HEK293T (cell line): ENCODE measurements around the gene MADD.

Experiments
- CTCF ChIA-PET: fragments of 350-600 bp; formaldehyde crosslinking; extraction: SDS; loops from one replicate; lab custom pipeline; 2021; ENCODE audit warnings: antibody characterized with exemption, inconsistent platforms; lab: Yijun Ruan, JAX
- POLR2A ChIA-PET: fragments of 350-600 bp; formaldehyde crosslinking; extraction: SDS; loops from one replicate; lab custom pipeline; 2020; ENCODE audit warnings: antibody characterized with exemption, inconsistent platforms; lab: Yijun Ruan, JAX
- DNase-seq: peaks from one replicate; pipeline ENCODE4 v3.0.0; 2012; ENCODE audit warnings: mixed read lengths; ENCODE audit errors: extremely low spot score
- ARNT ChIP-seq: fragments of 450-650 bp; IDR thresholded peaks from 2 replicates; pipeline ENCODE4 v1.6.1; 2017; ENCODE audit warnings: mild to moderate bottlenecking
- BHLHE40 ChIP-seq: fragments of 450-650 bp; IDR thresholded peaks from 2 replicates; pipeline ENCODE4 v1.6.1; 2016; ENCODE audit warnings: mild to moderate bottlenecking, moderate library complexity, borderline replicate concordance
- CTBP1 ChIP-seq: fragments of 450-650 bp; IDR thresholded peaks from 2 replicates; pipeline ENCODE4 v1.6.1; 2016; ENCODE audit warnings: borderline replicate concordance
- ELF4 ChIP-seq: fragments of 450-650 bp; IDR thresholded peaks from 2 replicates; pipeline ENCODE4 v1.6.1; 2017; ENCODE audit warnings: antibody characterized with exemption
- FOXA1 ChIP-seq: fragments of 450-650 bp; IDR thresholded peaks from 2 replicates; pipeline ENCODE4 v1.6.1; 2016; ENCODE audit warnings: mild to moderate bottlenecking
- FOXK2 ChIP-seq: fragments of 450-650 bp; IDR thresholded peaks from 2 replicates; pipeline ENCODE4 v1.6.1; 2016; ENCODE audit warnings: mild to moderate bottlenecking
- FOXM1 ChIP-seq: fragments of 450-650 bp; IDR thresholded peaks from 2 replicates; pipeline ENCODE4 v1.6.1; 2017; ENCODE audit warnings: mild to moderate bottlenecking, borderline replicate concordance
- HDGF ChIP-seq: fragments of 450-650 bp; IDR thresholded peaks from 2 replicates; pipeline ENCODE4 v1.6.1; 2017; ENCODE audit warnings: antibody characterized with exemption, borderline replicate concordance
- L3MBTL2 ChIP-seq: fragments of 450-650 bp; conservative IDR thresholded peaks from 2 replicates; pipeline ENCODE4 v1.6.1; 2016; ENCODE audit warnings: mild to moderate bottlenecking
- LEF1 ChIP-seq: fragments of 450-650 bp; IDR thresholded peaks from 2 replicates; pipeline ENCODE4 v1.6.1; 2017; ENCODE audit warnings: mild to moderate bottlenecking, borderline replicate concordance
- NFRKB ChIP-seq: fragments of 450-650 bp; IDR thresholded peaks from 2 replicates; pipeline ENCODE4 v1.6.1; 2016; ENCODE audit warnings: mild to moderate bottlenecking, moderate library complexity
- PKNOX1 ChIP-seq: fragments of 450-650 bp; IDR thresholded peaks from 2 replicates; pipeline ENCODE4 v1.6.1; 2016
- SP1 ChIP-seq: fragments of 450-650 bp; IDR thresholded peaks from 2 replicates; pipeline ENCODE4 v1.6.1; 2017
- SUZ12 ChIP-seq: fragments of 450-650 bp; IDR thresholded peaks from 2 replicates; pipeline ENCODE4 v1.6.1; 2016; ENCODE audit warnings: mild to moderate bottlenecking
- TARDBP ChIP-seq: fragments of 450-650 bp; IDR thresholded peaks from 2 replicates; pipeline ENCODE4 v1.6.1; 2016
- ZNF384 ChIP-seq: fragments of 450-650 bp; IDR thresholded peaks from 2 replicates; pipeline ENCODE4 v1.6.1; 2016

Gene MADD

GRCh38 chr11:47261291-47261800 is 8.6 kb upstream of the MADD start:
- DNase-seq: no peak
- ChIA-PET POLR2A (interaction anchor here (1.0 kb wide), 1 partner anchor 13 kb away, joined by 4 read pairs; the partner anchor contains the start of gene ACP2), CTCF (interaction anchor here (1.2 kb wide), 1 partner anchor 82 kb away, joined by 3 read pairs; no protein-coding TSS in a partner anchor)
- TF ChIP-seq ZNF384 (no peak), FOXM1 (no peak), PKNOX1 (no peak), ELF4 (no peak), FOXK2 (no peak), L3MBTL2 (no peak), FOXA1 (no peak), SUZ12 (no peak), CTBP1 (no peak), HDGF (no peak), ARNT (no peak), NFRKB (no peak), SP1 (no peak)

- ChIA-PET POLR2A (interaction anchor here (0.7 to 3.2 kb wide), 5 partner anchors 10 to 50 kb away, joined by 3 to 11 read pairs (median 3); partner anchors contain the start of genes ACP2 and DDB2), CTCF (no interaction called here)
- no peak for DNase-seq
- no peak for TF ChIP-seq ELF4
- TF ChIP-seq LEF1: no peak
- no peak for TF ChIP-seq NFRKB
- no peak for TF ChIP-seq FOXA1
- TF ChIP-seq PKNOX1: no peak
- no peak for TF ChIP-seq HDGF
- no peak for TF ChIP-seq TARDBP
- TF ChIP-seq SP1: no peak
- no peak for TF ChIP-seq FOXK2
- no peak for TF ChIP-seq ARNT
- TF ChIP-seq SUZ12: no peak
- TF ChIP-seq BHLHE40: no peak
- no peak for TF ChIP-seq CTBP1
- TF ChIP-seq L3MBTL2: no peak
- no peak for TF ChIP-seq ZNF384
- TF ChIP-seq FOXM1: no peak
Observed at GRCh38 chr11:47264119-47264518, 5.8 kb upstream of the MADD start.

GRCh38 chr11:47264521-47264920 is 5.4 kb upstream of the MADD start:
- TF ChIP-seq ARNT (no peak), SP1 (no peak), LEF1 (no peak), FOXA1 (no peak), FOXM1 (no peak), CTBP1 (no peak), NFRKB (no peak), ZNF384 (no peak), ELF4 (no peak), BHLHE40 (no peak), TARDBP (no peak), HDGF (no peak), L3MBTL2 (no peak), FOXK2 (no peak), PKNOX1 (no peak), SUZ12 (no peak)
- ChIA-PET CTCF (no interaction called here), POLR2A (interaction anchor here (0.7 to 3.2 kb wide), 5 partner anchors 10 to 50 kb away, joined by 3 to 11 read pairs (median 3); partner anchors contain the start of genes ACP2 and DDB2)
- DNase-seq: no peak

- CTCF ChIA-PET: interaction anchor here (0.9 to 1.2 kb wide), 2 partner anchors 8 to 88 kb away, joined by 3 to 4 read pairs; no protein-coding TSS in a partner anchor
Observed at GRCh38 chr11:47267876-47268275, 2.1 kb upstream of the MADD start.

GRCh38 chr11:47268448-47269001 is 1.4 kb upstream of the MADD start:
- POLR2A ChIA-PET: interaction anchor here (1.0 to 1.2 kb wide), 2 partner anchors 9 to 20 kb away, joined by 3 to 8 read pairs; partner anchors contain the start of gene ACP2
- CTCF ChIA-PET: interaction anchor here (0.6 to 1.2 kb wide), 3 partner anchors 9 to 643 kb away, joined by 3 to 4 read pairs (median 4); no protein-coding TSS in a partner anchor
- TF ChIP-seq ELF4 (no peak), ZNF384 (no peak), NFRKB (no peak), TARDBP (no peak), FOXM1 (no peak), FOXK2 (no peak), HDGF (no peak), SUZ12 (no peak), LEF1 (no peak), ARNT (no peak), SP1 (no peak), PKNOX1 (no peak), CTBP1 (no peak), BHLHE40 (no peak), L3MBTL2 (no peak), FOXA1 (no peak)
- DNase-seq: no peak

More at GRCh38 chr11:47267876-47268275, 2.1 kb upstream of the MADD start:
- no peak for DNase-seq
- POLR2A ChIA-PET: interaction anchor here (1.0 to 1.2 kb wide), 2 partner anchors 8 to 19 kb away, joined by 3 to 8 read pairs; partner anchors contain the start of gene ACP2
- TF ChIP-seq CTBP1: no peak
- TF ChIP-seq SP1: no peak
- no peak for TF ChIP-seq FOXK2
